CD4-positive, alpha-beta T cell treated with Interleukin-17A for 1 hour (primary cell): Measurements from ENCODE around the gene ROCK2.
"Not testable (repeated sequence)": the region's sequence is repeated elsewhere in the genome, so short reads cannot be mapped to it uniquely, and the experiment has no call there.

Source experiments
- DNase-seq: peaks from one replicate; pipeline ENCODE4 v3.0.0-alpha.2; 2020

ROCK2 gene

DNA sequence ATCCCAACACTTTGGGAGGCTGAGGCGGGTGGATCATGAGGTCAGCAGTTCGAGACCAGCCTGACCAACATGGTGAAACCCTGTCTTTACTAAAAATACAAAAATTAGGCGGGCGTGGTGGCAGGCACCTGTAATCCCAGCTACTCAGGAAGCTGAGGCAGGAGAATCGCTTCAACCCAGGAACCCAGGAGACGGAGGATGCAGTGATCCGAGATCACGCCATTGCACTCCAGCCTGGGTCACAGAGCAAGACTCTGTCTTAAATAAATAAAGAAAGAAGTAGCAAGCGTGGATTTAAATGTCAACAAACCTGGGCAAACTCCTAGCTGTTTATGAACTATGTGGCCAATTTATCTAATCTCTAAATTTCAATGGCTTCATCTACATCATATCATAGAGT, 82.9 kb downstream of the ROCK2 start:
- DNase-seq, result not testable (repeated sequence)

DNA sequence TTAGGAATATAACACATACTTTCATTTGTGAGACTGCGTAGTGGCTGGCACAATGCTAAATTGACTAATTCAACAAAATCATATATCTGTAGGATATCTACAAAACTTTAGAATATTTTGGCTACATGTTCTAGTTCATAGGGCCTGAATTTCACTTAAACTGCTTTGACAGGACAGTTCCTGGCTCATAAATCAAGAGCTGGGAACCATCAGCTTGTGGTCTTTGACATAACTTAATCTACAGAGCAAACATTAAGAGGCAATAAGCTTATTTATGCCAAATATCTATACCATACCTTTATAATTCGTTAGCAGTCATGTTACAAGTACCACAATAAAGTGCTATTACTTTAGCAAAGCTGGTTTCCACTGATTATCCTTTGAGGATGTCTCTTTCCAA, 83.5 kb downstream of the ROCK2 start:
- no peak for DNase-seq

GRCh38 chr2:11257964-11258363, 86.5 kb downstream of the ROCK2 start:
- no peak for DNase-seq

DNA sequence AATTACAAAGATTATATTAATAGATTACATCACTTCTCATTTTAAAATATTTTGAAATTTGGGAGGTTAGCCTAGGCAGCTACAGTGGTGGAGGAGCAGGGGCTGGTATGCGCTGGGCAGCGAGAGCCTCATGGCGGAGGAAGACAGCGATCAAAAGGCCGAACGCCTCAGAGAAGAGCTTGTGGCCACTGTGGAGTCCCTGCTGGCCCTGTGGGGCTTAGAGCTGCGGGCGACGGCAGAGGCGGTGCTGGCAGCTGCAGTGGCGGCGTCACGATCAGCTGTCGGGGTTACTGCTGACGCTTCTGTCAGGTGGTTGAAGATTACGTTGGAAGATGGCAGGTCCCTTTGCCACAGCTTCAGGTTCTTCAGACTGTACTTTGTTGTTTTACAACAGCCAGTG, 87.4 kb downstream of the ROCK2 start:
- no peak for DNase-seq

DNA sequence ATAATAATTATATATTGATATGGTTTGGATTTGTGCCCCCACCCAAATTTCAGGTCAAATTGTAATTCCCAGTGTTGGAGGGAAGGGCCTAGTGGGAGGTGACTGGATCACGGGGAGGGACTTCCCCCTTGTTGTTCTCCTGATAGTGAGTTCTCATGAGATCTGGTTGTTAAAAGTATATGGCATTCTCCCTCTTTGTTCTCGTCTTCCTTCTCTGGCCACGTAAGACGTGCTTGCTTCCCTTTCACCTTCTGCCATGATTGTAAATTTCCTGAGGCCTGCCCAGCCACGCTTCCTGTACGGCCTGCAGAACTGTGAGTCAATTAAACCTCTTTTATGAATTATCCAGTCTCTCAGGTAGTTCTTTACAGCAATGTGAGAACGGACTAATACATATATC, 88.3 kb downstream of the ROCK2 start:
- DNase-seq, result no peak

- no peak for DNase-seq
Measured at GRCh38 chr2:11254100-11254536, 90.3 kb downstream of the ROCK2 start.

GRCh38 chr2:11252458-11252857, 92.0 kb downstream of the ROCK2 start:
- DNase-seq, result not testable (repeated sequence)

DNA sequence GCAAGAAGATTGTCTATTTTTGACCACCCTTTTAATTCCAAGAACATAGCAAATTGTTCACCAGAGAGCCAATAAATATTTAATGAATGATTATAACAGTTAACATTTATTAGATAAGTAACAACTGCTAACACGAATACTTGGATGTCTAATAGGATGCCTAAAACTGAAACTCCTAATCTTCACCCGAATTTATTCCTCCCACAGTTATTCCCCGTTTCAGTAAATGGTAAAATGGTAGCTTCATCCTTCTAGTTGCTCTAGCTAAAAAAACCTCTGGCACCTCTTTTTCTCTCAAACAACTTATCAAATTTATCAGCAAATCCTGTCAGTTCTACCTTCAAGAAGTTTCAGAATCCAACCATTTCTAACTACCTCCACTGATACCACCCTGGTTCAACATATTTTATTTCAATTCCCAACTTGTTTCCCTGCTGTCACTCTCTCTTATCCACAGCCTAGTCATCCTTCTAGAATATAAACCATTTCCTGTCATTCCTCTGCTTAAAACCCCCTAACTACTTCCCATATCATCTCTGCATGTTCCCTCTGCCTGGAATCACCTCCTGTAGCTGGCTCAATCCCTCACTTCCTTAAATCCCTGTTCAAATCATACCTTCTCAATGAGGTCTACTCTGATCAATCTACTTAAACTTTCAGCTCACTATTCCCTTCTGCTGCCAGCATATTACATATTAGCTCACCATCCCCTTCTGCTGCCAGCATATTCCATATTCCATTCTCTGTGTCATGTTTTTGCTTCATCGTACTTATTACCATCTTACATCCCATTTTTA, 93.8 kb downstream of the ROCK2 start:
- no peak for DNase-seq

GRCh38 chr2:11245322-11245721, 99.1 kb downstream of the ROCK2 start:
- no peak for DNase-seq

DNA sequence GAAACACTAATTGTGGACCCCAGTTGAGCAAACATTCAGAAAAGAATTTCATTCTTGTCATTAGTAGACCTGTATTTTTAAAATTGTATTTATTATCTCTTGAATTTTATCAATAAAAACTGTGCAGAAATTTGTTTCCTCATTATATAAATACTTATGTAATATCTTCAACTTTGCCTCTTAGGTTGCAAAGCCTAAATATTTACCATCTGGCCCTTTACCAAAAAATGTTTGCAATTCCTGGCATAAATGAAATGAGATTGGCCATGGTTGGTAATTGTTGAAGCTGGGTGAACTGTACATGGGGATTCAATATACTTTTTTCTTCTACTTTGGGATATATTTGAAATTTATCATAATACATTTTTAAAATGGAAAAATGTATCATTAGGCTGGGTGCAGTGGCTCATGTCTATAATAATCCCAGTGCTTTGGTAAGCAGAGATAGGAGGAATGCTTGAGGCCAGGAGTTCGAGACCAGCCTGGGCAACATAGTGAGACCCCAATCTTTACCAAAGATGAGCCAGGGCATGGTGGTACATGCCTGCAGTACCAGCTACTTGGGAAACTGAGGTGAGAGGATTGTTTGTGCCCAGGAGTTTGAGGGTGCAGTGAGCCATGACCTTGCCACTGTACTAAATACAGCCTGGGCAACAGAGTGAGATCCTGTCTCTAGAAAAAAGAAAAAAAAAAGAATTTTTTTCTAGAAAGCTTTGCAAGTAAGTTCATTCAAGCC, 100.2 kb downstream of the ROCK2 start:
- no peak for DNase-seq

- DNase-seq, result no peak
Measured at GRCh38 chr2:11243512-11243911, 100.9 kb downstream of the ROCK2 start.

- DNase-seq, result no peak
Measured at GRCh38 chr2:11242542-11243174, 101.8 kb downstream of the ROCK2 start.

DNA sequence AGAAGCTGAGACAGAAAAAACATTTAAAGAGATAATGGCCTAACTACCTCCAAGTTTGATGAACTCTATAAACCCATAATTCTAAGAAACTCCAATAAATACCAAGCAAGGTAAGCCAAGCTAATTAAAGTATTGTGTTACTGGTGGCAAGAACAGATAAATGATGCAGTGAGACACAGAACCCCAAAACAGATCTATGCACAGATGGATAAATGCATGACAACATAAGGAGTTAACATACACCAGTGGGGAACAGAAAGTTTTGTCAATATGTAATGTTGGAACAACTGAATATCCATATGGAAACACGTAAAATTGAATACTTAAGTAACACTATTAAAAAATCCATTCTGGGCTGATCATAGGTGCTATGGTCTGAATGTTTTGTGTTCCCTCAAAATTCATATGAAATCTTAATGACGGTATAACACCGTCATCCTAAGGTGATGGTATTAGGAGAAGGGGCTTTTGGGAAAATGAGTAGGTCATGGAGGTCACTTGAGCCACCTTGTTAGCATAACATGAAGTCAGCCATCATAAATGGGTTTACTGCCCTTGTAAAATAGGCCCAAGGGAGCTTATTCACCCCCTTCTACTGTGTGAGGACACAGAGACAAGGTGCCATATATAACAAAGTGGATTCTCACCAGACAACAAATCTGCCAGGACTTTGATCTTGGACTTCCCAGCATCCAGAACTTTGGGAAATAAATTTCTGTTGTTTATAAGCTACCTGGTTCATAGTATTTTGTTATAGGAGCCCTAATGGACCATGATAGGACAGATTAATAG, 102.8 kb downstream of the ROCK2 start:
- DNase-seq, result no peak

- no peak for DNase-seq
Measured at GRCh38 chr2:11239666-11240462, 104.6 kb downstream of the ROCK2 start.

GRCh38 chr2:11239147-11239546, 105.3 kb downstream of the ROCK2 start:
- DNase-seq, result no peak

GRCh38 chr2:11237122-11237521, 107.3 kb downstream of the ROCK2 start:
- DNase-seq, result no peak

DNA sequence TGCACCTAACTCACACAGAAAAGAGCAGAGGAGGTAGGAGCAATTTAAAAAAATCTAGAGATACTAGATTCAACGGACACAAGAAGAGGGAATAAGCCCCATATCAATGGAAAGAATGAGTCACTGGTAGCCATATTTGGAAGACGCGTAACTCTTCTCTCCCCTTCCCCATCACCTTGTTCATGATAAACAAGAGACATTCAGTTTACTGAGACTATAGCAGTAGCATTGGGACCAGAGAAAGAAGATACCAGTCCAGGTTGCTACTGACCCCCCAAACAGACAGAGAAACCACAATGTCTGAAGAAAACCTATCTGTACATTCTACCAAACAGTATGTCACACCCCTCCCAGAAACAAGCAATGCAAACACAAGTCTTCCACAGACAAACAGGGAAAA, 108.1 kb downstream of the ROCK2 start:
- DNase-seq, result no peak

DNA sequence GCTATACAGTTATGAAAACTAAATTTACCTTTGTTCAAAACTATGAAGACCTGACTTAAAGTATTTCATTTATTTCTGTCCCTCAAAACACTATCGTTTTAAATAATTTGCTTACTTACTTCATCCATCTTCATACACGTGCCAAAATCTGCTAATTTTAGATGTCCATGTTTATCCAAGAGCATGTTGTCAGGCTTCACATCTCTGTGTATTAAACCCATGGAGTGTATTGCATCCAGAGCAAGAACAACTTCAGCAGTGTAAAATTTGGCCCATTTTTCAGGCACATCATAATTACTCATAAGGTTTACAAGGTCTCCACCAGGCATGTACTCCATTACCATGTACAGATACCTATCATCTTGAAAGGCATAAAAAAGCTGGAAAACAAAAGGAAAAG, 108.9 kb downstream of the ROCK2 start:
- DNase-seq, result no peak

DNA sequence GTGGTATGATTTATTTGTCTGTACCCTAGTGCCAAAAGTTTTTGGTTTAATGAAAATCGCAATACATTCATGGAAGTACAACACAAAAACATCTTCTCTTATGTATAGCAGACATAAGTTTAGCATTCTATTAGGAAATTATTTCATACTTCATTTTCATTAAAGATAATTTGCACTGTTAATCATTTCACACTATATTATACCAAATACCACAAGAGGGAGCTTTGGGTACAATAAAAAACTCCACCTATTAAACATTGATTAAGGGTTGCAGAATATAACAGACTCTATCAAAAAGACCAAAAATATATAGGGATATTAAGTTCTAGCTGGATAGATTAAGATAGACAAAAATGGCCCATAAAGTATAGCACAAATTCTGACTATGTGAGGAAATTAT, 110.1 kb downstream of the ROCK2 start:
- DNase-seq, result no peak

GRCh38 chr2:11231193-11231592, 113.2 kb downstream of the ROCK2 start:
- not testable (repeated sequence) for DNase-seq

- no peak for DNase-seq
Measured at GRCh38 chr2:11228692-11229091, 115.7 kb downstream of the ROCK2 start.

- DNase-seq, result no peak
Measured at GRCh38 chr2:11227595-11227994, 116.8 kb downstream of the ROCK2 start.
